HG02678 (cell line): ENCODE data around the gene ASIC5.

Experiments
- ATAC-seq: cut with Tn5 transposase; IDR thresholded peaks from one replicate; pipeline ENCODE4 v1.9.1; 2021; ENCODE audit warnings: mild to moderate bottlenecking, moderate library complexity; ENCODE audit not compliant: unreplicated experiment

The ASIC5 gene

DNA sequence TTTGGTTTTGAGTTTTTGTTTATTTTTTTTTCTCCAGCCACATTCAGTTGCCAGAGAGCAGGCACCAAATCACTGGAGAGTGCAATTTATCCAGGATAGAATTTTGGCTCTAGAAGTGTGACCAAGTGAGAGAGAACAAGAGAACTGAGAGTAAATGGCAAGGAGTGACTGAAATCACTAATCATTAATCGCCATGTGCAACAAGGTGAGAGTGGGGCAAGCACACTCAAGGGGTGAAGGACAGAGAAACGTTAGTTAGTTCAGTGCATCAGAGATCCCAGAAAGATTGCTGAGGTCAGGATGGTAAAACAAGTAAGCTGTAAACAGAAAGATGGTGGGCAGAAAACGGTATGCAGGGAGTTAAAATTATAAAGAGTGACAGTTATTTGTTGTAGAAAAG, 17.8 kb upstream of the ASIC5 start:
- ATAC-seq, result no peak

- peak; percentile 63 for ATAC-seq
Observed at GRCh38 chr4:155881555-155881954, 15.5 kb upstream of the ASIC5 start.

GRCh38 chr4:155879767-155880166, 13.7 kb upstream of the ASIC5 start:
- ATAC-seq, result no peak

GRCh38 chr4:155878611-155879010, 12.5 kb upstream of the ASIC5 start:
- no peak for ATAC-seq

DNA sequence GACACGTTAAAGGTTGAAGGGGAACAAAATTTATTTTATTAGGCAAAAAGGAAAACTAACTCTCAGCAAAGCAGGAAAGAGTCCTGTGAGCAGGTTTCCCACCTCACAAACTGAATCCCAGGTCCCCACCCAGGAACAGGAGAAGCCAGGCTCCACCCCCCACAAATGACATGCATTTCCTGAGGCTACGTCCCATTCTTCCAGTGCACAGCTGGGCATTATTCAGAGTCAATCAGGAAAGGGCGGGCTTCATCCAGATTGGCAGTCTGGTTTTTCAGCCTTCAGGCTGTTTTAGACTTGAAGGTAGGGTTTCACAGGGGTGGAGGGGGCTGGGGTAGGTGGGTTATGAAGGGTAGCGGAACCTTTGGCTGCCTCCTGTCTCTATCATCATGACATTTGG, 11.9 kb upstream of the ASIC5 start:
- no peak for ATAC-seq

GRCh38 chr4:155875878-155876277, 9.8 kb upstream of the ASIC5 start:
- no peak for ATAC-seq

GRCh38 chr4:155855897-155856296, 10.2 kb downstream of the ASIC5 start:
- ATAC-seq, result no peak

DNA sequence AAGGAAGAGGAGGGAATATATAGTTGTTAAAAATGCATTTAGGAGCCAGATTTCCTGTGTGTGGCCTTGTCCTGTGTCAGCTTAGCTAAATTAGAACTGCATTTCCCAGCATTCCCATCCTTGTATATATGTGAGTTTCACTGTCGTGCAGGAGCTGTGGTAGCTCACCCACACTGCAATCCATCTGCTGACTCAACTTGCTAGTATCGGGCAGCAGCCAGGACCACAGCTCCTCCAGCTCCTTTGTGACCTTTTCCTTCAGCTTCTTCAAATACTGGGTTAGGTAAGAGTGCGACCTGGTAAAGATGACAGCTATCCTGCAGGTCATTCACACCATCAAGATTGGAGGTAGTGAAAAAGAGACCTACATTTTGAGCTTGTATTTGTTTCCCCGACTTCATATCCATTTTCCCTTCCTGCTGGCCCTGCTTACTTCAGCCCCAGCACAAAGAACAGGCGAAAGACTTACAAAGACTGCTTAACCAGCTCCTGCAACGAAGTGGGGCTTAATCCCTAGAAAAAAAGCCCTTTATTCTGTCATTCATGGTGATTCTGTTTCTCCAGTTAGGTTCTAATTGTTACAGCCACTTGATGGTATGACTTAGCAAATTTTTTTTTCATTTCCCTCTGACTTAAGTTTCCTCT, 11.4 kb downstream of the ASIC5 start:
- ATAC-seq, result no peak

DNA sequence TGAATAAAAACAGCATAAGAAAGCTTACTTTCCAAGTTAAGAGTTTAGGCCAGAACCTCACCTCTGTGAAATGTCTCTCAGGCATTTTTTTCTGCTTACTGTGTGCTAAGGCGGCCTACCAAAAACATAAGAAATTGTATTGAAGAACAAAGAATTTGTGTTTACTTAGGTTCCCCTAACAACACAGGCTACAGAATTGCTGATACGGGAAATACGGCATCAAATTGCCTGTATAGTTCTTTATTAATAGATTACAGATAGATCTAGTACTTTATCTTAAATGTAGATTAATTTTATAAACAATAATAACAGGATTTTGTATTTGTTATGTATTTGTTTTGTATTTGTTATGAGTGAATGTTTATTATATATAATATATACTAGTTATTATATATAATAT, 12.9 kb downstream of the ASIC5 start:
- ATAC-seq, result no peak

DNA sequence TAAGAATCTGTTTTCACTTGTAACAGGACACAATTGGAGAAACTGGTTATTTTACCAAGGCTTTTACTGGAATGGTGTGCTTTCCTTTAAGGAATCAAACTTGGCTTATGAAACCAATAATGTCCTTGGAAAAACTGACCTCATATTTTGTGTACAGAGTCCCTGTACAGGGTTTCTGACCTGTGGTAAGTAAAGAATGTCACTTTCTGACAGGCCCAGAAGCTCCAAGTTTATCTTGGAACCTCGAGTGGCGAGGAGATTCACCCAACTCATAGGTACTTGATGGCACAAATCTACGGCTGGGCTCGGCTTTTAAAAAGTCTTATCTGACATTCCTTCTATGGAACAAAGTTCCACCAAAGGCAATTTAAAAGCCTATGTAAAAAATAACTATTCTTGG, 17.0 kb downstream of the ASIC5 start:
- no peak for ATAC-seq

DNA sequence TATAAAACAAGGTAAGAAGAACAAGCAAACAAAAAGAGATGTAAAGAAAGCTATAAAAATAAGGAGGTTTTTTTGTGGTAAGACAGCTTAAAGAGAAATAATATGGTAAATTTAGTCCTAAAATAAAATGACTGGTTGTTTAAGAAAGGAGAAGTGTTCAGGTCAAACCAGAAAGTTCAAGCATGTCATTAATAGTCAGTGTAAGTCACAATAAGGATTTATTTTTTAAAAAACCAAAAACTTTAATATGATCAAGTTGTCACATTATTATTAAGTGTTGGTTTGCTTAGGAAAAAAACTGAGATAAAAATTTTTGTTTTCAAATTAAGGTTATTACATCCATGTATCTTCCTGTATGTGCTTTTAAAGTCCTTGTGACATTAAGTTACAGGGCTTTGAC, 19.1 kb downstream of the ASIC5 start:
- ATAC-seq, result no peak

DNA sequence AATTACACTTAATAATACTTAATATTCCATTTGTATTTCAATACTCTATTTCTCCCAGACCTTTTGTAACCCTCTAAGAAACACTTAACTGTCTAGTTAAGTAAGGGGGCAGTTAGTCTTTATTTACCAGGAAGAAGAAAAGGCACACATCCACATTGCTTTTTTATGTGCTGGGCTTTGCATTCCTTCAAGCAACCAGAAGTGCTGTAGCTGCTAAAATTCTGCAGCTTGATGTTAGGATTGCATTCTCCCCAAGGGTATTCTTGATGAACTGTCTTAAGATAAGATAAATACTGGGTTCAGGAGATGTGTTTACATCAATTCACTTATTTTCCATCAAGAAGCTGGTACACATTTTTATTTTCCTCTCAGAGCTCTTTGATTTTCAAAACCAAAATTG, 24.0 kb downstream of the ASIC5 start:
- no peak for ATAC-seq

GRCh38 chr4:155837203-155837796, 28.8 kb downstream of the ASIC5 start:
- no peak for ATAC-seq

DNA sequence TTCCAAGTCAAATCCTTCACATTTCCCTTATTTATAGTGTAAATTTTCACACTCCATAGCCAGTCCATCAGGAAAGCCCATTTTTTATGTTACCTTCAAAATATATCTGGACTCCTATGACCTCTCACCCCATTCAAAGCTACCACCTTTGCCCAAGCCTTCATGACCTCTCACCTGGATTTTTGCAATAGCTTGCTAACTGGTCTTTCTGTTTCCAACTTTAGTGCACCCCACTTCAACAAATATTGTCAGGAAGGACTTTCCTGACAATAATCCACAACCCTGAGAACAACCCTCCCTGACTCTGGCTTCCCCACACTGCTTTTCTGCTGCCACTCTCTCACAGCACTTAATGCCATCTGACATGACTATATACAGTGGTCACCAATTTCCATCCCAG, 33.4 kb downstream of the ASIC5 start:
- ATAC-seq, result no peak

GRCh38 chr4:155828628-155829027, 37.4 kb downstream of the ASIC5 start:
- no peak for ATAC-seq

GRCh38 chr4:155822572-155822971, 43.5 kb downstream of the ASIC5 start:
- ATAC-seq, result no peak

DNA sequence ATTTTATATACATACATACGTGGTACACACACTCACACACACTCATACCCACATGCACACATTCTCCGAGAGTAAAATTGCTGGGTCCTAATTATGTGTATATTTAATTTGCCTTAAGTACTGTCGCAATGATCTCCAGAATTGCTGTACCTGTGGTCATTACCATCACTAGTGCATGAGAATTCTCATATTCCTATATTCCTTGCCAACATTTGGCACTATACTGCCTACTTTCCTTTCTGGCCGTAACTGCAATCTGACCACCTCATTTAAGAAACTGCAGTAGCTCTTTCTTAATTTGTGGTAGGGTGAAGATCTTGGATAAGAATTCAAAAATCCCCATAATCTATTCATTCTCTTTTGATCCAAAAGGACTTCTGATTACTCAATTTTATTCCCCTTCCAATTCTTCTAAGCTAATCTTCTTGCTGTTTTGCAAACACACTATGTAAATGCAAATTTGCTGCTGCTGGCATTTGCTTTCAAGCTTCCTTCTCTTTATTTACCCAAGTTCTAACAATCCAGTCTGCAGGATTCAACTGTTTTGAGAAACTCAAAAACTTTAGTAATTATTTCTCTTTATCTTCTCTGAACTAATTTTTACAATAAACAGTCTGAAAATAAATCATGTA, 45.1 kb downstream of the ASIC5 start:
- ATAC-seq, result no peak

DNA sequence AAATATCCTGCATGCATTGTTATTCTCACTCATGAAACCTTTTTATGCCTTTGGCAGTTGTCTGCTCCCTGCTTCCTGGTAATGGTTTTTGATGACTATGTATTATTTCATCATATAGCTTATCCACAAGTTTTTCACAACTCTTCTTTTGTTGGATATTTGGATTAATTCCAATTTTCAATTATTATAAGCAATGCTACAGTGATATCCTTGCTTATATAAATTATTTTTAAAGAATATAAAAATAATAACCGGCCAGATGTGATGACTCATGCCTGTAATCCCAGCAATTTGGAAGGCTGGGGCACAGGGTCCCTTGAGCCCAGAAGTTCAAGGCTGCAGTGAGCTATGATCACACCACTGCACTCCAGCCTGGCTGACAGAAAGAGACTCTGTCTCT, 47.0 kb downstream of the ASIC5 start:
- no peak for ATAC-seq

DNA sequence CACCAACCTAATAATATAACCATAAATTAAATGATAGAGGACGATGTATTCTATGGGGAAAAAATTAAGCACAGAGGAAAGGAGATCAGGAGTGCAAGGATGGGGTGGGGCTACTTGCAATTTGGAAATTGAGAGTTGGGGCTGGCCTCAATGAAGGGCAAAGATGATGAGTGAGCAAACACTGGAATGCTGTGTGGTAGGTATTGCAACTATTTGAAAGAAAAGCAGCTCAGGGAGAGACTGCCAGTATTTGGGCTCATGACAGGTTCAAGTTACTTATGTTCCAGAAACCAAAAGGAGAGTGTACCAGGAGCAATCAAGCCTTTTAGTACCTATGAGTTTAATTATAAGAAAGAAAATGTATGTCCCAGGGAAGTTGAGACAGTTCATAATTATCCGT, 47.4 kb downstream of the ASIC5 start:
- no peak for ATAC-seq

GRCh38 chr4:155811083-155811482, 55.0 kb downstream of the ASIC5 start:
- no peak for ATAC-seq

GRCh38 chr4:155809835-155810234, 56.2 kb downstream of the ASIC5 start:
- peak; percentile 99 for ATAC-seq

- no peak for ATAC-seq
Observed at GRCh38 chr4:155807021-155807420, 59.1 kb downstream of the ASIC5 start.

DNA sequence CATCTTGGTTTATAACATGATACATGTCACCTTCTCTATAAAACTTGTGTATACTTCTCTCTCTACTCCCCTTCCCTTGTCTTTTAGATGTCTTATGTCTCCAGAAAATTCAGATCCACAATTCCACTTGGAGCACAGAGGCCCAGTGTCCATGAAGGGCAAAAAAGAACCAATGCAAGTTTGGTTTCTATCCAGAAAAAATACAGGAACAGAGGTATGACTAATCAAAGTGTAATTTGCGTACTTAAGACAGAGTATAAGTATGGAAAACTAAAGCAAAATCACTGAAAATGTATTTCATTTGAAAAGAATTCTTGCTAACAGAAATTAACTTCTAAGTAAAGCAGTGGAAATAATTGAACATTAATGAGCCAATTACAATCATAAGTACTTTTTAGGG, 61.1 kb downstream of the ASIC5 start:
- no peak for ATAC-seq
